Sigmoid colon (tissue), 7 donors: Measurements from ENCODE around the gene YKT6. TPM values are rescaled to one million over a fixed set of nuclear protein-coding genes. Genes with fewer than 3 reads are reported as not detected.
"Not testable (repeated sequence)": the region's sequence is repeated elsewhere in the genome, so short reads cannot be mapped to it uniquely, and the experiment has no call there.

Experiments used
- DNase-seq: peaks from one replicate; pipeline ENCODE4 v3.0.0-alpha.2; 2019
- H3K27ac ChIP-seq, 4 donors: fragments of 200-600 bp; sonication (generic); one replicate each; pipeline ENCODE4 v1.5.1; 2016 to 2019; ENCODE audit warnings: mild to moderate bottlenecking in 1 of 4
- H3K27me3 ChIP-seq, 3 donors: fragments of 200-600 bp; sonication (generic); one replicate each; pipeline ENCODE4 v1.5.1; 2019; ENCODE audit warnings: mild to moderate bottlenecking in 1 of 3
- H3K36me3 ChIP-seq, 4 donors: fragments of 200-600 bp; sonication (generic); one replicate each; pipeline ENCODE4 v1.5.1; 2016 to 2019
- H3K4me1 ChIP-seq, 4 donors: fragments of 200-600 bp; sonication (generic); one replicate each; pipeline ENCODE4 v1.5.1; 2017 to 2019
- H3K4me3 ChIP-seq, 4 donors: fragments of 200-600 bp; sonication (generic); one replicate each; pipeline ENCODE4 v1.5.1; 2017 to 2019; ENCODE audit warnings: mild to moderate bottlenecking in 2 of 4, moderate library complexity in 1 of 4
- H3K9me3 ChIP-seq, 4 donors: fragments of 200-600 bp in 3 of 4; sonication (generic) in 3 of 4; one replicate each; pipeline versions ENCODE4 v1.5.1 to v1.6.1; 2013 to 2019
- CTCF ChIP-seq, 4 experiments: fragments of 450-650 bp in 3 of 4; fragments of 200-600 bp in 1 of 4; IDR thresholded peaks; one replicate each; pipeline ENCODE4 v1.5.1; 2016 to 2019; ENCODE audit warnings: antibody characterized with exemption in 4 of 4, mild to moderate bottlenecking in 3 of 4, moderate library complexity in 2 of 4
- EP300 ChIP-seq, 4 donors: sonication (generic); formaldehyde crosslinking; IDR thresholded peaks; one replicate each; pipeline ENCODE4 v1.6.1; 2017; ENCODE audit warnings: antibody characterized with exemption in 4 of 4
- POLR2A ChIP-seq, 2 donors: fragments of 450-650 bp; IDR thresholded peaks; one replicate each; pipeline ENCODE4 v1.6.1; 2016; ENCODE audit warnings: antibody characterized with exemption in 2 of 2, mild to moderate bottlenecking in 2 of 2, moderate library complexity in 2 of 2
- POLR2AphosphoS5 ChIP-seq, 4 donors: sonication (generic); formaldehyde crosslinking; IDR thresholded peaks; one replicate each; pipeline ENCODE4 v1.6.1; 2017; ENCODE audit warnings: antibody characterized with exemption in 4 of 4
- WGBS, 2 donors: extraction: QIAGEN DNeasy Blood & Tissue Kit; methylation state at CpG; one replicate each; pipeline ENCODE4 v1.1.7; 2013; 5-methylcytosine and 5-hydroxymethylcytosine counted together
- intact Hi-C: fragments of 100-400 bp; cut with DNase I; formaldehyde crosslinking; loops from one replicate; pipeline ENCODE4 v1.15.1; 2023
- polyA plus RNA-seq, 3 donors: library from polyadenylated mRNA; stranded (reverse); fragments of 200-250 nt; gene quantifications; one replicate each; pipeline ENCODE4 v1.2.3, GENCODE V29; 2013
- total RNA-seq, 4 donors: library from RNA; depleted of rRNA; stranded (reverse); fragments of >200 nt; gene quantifications; one replicate each; pipeline ENCODE4 v1.1.0, GENCODE V29; 2016
- donor health status: healthy with polysubstance abuse.
- donor health status: Bipolar disorder and iron deficiency.
- donor health status: healthy.

The YKT6 gene
- total and polyA plus RNA-seq, 7 donors = 39.2 to 95.5 (median 50.1) TPM

GRCh38 chr7:44172803-44173424, 27.9 kb upstream of the YKT6 start:
- intact Hi-C loops = no loop called here
- no peaks in the 10 kb centered on the region for H3K9me3 ChIP-seq
- H3K4me1 ChIP-seq = no peaks in the 10 kb centered on the region
- H3K36me3 ChIP-seq = no peaks in the 10 kb centered on the region
- no peak for TF ChIP-seq EP300 (IDR thresholded peaks at IDR 0.05)
- H3K27ac ChIP-seq = no peak overlapping the region
- WGBS, 2 donors = 87 to 92% methylated on average over 6 of the region's 6 CpGs
- no peak overlapping the region for H3K4me3 ChIP-seq
- no peak for DNase-seq
- H3K27me3 ChIP-seq = no peaks in the 10 kb centered on the region

GRCh38 chr7:44173911-44174693, 26.7 kb upstream of the YKT6 start:
- no peaks in the 10 kb centered on the region for H3K4me1 ChIP-seq
- WGBS, 2 donors = 51 to 64% methylated on average over 3 of the region's 3 CpGs
- H3K9me3 ChIP-seq = no peaks in the 10 kb centered on the region
- intact Hi-C loops = no loop called here
- no peaks in the 10 kb centered on the region for H3K36me3 ChIP-seq
- no peak overlapping the region for H3K27ac ChIP-seq
- H3K4me3 ChIP-seq = no peak overlapping the region
- no peak for DNase-seq
- TF ChIP-seq POLR2AphosphoS5 (IDR thresholded peaks at IDR 0.05) (no peak), EP300 (IDR thresholded peaks at IDR 0.05) (no peak), CTCF (IDR thresholded peaks at IDR 0.05) (no peak), POLR2A (IDR thresholded peaks at IDR 0.05) (no peak)
- H3K27me3 ChIP-seq = no peaks in the 10 kb centered on the region

- H3K4me3 ChIP-seq, intact Hi-C loops, H3K27me3 ChIP-seq, H3K9me3 ChIP-seq, DNase-seq, H3K4me1 ChIP-seq, H3K27ac ChIP-seq, H3K36me3 ChIP-seq: not testable (repeated sequence)
- 50 to 57% methylated on average over 1 of the region's 1 CpG for WGBS, 2 donors
Measured at GRCh38 chr7:44174694-44174948, 26.2 kb upstream of the YKT6 start.

- intact Hi-C loops = no loop called here
- no peak for DNase-seq
- Histone ChIP-seq H3K27ac (no peak overlapping the region), H3K9me3 (no peaks in the 10 kb centered on the region), H3K27me3 (no peaks in the 10 kb centered on the region), H3K4me1 (no peaks in the 10 kb centered on the region), H3K4me3 (no peak overlapping the region), H3K36me3 (no peaks in the 10 kb centered on the region)
- no peak for TF ChIP-seq POLR2AphosphoS5 (IDR thresholded peaks at IDR 0.05)
- TF ChIP-seq CTCF (IDR thresholded peaks at IDR 0.05) = no peak
- TF ChIP-seq EP300 (IDR thresholded peaks at IDR 0.05) = no peak
- no peak for TF ChIP-seq POLR2A (IDR thresholded peaks at IDR 0.05)
- 83% methylated on average over 3 of the region's 3 CpGs for WGBS, 2 donors
Measured at GRCh38 chr7:44175730-44176129, 25.0 kb upstream of the YKT6 start.

GRCh38 chr7:44176486-44176885, 24.3 kb upstream of the YKT6 start:
- DNase-seq = no peak
- Histone ChIP-seq H3K4me1 (no peaks in the 10 kb centered on the region), H3K9me3 (no peaks in the 10 kb centered on the region), H3K27me3 (no peaks in the 10 kb centered on the region), H3K4me3 (no peak overlapping the region), H3K36me3 (no peaks in the 10 kb centered on the region), H3K27ac (no peak overlapping the region)
- intact Hi-C loops = no loop called here
- no peak for TF ChIP-seq POLR2A (IDR thresholded peaks at IDR 0.05)
- no peak for TF ChIP-seq EP300 (IDR thresholded peaks at IDR 0.05)
- no peak for TF ChIP-seq CTCF (IDR thresholded peaks at IDR 0.05)
- no peak for TF ChIP-seq POLR2AphosphoS5 (IDR thresholded peaks at IDR 0.05)
- 69 to 71% methylated on average over 7 of the region's 7 CpGs for WGBS, 2 donors
